ENCODE data around the gene CHCHD6. TPM values are rescaled to one million over a fixed set of nuclear protein-coding genes. Genes with fewer than 3 reads are reported as not detected.

Gene CHCHD6, protein sequence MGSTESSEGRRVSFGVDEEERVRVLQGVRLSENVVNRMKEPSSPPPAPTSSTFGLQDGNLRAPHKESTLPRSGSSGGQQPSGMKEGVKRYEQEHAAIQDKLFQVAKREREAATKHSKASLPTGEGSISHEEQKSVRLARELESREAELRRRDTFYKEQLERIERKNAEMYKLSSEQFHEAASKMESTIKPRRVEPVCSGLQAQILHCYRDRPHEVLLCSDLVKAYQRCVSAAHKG
- total RNA-seq, result 13.8 and 38.2 TPM in 2 replicates

DNA sequence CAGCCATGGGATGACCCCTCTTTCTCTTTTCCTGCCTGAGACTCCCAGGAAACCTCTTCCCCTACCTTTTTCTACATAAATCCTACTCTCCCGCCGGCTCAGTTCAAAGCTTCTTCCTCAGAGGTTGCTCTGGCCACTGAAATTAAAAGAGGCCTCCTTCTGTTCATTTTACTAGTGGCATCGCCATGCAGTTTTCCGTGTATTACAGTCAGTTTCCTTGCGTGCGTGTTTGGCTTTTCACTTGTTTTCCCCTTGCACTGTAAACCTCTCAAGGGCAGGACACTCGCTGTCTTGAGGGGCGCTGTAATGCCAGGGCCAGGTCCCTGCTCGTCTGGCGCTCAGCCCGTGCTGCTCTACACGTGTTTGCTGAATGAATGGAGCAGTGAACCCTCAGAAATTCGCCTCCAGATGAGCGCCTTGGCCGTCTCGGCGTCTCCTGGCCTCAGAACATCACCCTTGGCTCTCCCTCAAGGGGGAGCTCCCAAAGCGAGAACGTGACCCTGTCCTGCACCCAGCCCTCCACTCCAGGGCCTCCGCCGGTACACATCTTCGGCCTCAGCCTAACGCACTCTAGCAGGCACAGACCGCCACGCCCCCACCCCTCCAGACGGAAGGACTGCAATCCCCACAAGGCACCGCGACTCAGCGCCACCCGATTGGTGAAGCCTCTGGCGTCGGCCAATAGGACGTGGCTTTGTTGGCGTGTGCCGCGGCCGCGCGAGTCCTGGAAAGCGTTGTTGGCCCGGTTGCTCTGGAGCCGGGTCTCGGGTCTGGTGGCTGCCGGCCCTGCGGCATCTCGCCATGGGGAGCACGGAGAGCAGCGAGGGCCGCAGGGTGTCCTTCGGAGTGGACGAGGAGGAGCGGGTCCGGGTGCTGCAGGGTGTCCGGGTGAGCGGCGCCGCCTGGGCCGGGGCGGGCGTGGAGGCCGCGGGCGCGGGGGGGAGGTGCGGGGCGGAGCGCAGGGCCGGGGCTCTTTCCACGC lies at the start of gene CHCHD6:
TSS of gene CHCHD6 (plus strand) at position 729 of the 982 bp plus-strand sequence. CDS start at position 802, 73 bp downstream.
- peak; percentile 46 for DNase-seq (ENCODE audit: low read depth)
- peak within 1 kb of the TSS; percentile 79 for H3K4me3 ChIP-seq (ENCODE audit: low read depth, low read length)
- TF ChIP-seq, protein P1, sequence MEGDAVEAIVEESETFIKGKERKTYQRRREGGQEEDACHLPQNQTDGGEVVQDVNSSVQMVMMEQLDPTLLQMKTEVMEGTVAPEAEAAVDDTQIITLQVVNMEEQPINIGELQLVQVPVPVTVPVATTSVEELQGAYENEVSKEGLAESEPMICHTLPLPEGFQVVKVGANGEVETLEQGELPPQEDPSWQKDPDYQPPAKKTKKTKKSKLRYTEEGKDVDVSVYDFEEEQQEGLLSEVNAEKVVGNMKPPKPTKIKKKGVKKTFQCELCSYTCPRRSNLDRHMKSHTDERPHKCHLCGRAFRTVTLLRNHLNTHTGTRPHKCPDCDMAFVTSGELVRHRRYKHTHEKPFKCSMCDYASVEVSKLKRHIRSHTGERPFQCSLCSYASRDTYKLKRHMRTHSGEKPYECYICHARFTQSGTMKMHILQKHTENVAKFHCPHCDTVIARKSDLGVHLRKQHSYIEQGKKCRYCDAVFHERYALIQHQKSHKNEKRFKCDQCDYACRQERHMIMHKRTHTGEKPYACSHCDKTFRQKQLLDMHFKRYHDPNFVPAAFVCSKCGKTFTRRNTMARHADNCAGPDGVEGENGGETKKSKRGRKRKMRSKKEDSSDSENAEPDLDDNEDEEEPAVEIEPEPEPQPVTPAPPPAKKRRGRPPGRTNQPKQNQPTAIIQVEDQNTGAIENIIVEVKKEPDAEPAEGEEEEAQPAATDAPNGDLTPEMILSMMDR (conservative IDR thresholded peaks at IDR 0.05; ENCODE audit: low read depth, low read length), result peak; percentile 6

- peak within 1 kb of the TSS; percentile 71 for H3K4me3 ChIP-seq (ENCODE audit: low read depth, low read length)
- TF ChIP-seq, protein P1 (conservative IDR thresholded peaks at IDR 0.05; ENCODE audit: low read depth, low read length), result no peak
- DNase-seq (ENCODE audit: low read depth), result no peak
Measured at GRCh38 chr3:126654571-126655383, 49.3 kb upstream of the CHCHD6 start, which contains the start of gene TXNRD3. TXNRD3 (minus strand) TSS chr3:126655124.

DNA sequence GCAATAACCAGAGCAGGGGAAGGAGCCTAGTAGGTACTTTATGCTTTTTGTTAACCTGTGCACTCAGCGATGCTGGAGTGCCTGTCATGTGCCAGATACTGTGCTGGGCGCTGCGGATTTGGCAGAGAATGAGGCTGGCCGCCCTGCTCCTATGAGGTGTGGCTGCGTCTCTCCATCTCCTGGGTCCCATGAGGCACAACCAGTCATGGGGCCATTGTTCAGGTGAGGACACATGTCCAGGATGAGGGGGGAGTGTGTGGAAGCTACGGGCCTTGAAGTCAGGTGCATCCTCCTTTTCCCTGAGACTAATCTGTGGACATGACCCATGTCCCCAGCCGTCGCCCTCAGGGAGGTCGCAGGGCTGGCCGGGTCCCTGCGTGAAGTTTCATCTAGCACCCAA lies 48.2 kb upstream of the CHCHD6 start:
- TF ChIP-seq, protein P1 (conservative IDR thresholded peaks at IDR 0.05; ENCODE audit: low read depth, low read length), result no peak
- H3K4me3 ChIP-seq (ENCODE audit: low read depth, low read length), result no peak overlapping the region
- DNase-seq (ENCODE audit: low read depth), result no peak

DNA sequence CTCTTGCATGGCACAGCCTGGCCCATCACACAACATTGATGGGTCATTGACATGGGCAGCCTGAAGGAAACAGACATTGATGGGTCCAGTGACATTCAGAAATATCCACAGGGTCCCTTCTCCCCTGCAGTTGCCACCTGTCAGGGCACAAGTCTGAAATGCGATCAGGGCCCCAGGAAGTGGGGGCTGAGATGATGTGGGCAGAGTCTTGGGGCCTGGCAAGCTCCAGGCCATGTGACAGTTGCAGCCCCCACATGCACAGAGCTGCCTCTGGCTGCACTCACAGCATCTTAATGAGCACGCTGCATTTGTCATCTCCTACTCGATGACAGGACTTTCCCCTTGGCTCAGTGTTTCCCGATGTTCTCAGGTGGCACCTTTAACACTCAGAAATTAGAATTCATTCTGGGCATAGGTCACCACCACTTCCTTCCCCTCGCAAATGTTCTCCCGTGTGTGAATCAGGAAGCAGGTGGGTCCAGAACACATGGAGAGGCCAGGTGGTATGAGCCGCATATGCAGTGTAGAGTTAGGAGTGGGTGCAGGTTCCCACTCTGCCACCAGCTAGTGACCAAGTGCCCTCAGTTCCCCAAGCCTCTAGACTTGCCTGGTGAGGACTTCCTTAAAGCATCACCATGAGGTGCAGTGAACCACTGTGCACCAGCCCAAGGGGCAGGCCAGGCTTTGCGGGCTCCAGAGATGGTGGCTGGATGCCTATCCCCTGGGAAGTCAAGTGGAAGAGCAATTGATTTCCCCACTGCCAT lies 47.5 kb upstream of the CHCHD6 start:
- DNase-seq (ENCODE audit: low read depth), result no peak
- TF ChIP-seq, protein P1 (conservative IDR thresholded peaks at IDR 0.05; ENCODE audit: low read depth, low read length), result no peak
- no peak overlapping the region for H3K4me3 ChIP-seq (ENCODE audit: low read depth, low read length)

DNA sequence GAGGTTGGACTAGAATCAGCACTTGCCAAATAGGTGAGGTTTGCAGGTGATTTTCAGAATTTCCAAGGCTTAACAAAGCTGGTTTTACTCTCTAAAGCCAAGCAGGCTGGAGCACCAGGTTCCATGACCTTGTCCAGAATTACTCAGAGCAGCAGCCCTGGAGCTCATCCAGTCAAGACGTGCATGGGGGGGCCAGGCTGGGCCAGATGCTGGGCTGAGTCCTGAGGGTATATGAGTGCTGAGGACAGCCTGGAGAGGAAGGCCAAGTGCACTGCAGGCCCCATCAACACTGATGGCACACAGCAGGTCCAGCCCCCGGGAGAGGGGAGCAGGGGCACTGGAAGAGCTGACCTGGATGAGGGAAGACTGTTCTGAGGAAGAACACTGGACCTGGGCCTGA lies 46.1 kb upstream of the CHCHD6 start:
- DNase-seq (ENCODE audit: low read depth), result no peak
- TF ChIP-seq, protein P1 (conservative IDR thresholded peaks at IDR 0.05; ENCODE audit: low read depth, low read length), result no peak
- no peak overlapping the region for H3K4me3 ChIP-seq (ENCODE audit: low read depth, low read length)

DNA sequence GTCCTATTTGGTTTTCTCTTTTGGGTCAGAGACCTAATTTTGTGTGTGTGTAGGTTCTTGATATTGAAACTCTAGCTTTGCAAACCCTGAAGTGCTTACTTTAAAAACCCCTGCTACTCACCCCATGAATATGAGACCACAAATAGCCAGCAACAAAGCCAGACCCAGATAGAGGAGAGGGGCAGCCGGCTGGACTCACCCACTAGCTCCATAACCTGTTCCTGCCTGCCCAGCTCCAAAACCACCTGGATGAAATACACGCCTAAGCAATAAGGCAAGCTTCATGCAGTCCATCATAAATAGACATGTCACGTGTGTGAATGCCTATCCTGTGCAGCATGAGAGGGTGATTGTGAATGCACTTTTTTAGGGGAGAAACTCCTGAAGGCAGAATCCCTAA lies 45.5 kb upstream of the CHCHD6 start:
- H3K4me3 ChIP-seq (ENCODE audit: low read depth, low read length), result no peak overlapping the region
- TF ChIP-seq, protein P1 (conservative IDR thresholded peaks at IDR 0.05; ENCODE audit: low read depth, low read length), result no peak
- no peak for DNase-seq (ENCODE audit: low read depth)
